LNCAP (cell line): Measurements from ENCODE around the gene IRX2.

Experiments
- TF ChIP-seq, protein P1 (sequence below): fragments of 450-650 bp; IDR thresholded peaks from 2 replicates; pipeline ENCODE4 v1.5.1; 2017; ENCODE audit warnings: mild to moderate bottlenecking

The IRX2 gene

DNA sequence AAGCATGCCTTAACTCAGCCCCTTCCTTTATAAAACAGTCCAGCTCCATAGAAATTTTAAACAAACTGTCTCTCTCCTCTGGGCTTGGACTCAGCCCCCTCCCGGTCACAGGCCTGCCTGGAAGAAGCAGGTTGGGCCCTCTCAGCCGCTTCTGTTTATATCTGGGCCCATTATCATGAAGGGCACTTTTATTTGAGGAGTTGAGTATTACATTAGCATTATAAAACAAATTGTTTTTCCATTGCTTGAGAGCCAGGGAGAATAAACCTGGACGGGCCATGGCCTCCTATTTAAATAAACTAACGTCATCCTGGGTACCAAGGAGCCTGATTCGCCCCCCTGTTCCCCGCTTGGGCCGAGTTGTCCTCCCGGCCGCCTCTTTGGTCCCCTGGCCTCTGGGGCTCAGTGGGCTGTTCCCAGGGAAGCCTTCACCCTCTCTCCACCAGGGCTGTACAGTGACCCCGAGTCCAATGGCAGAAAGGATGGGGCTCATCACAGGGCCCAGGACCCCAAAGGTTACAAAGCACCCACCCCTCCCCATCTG lies 13.2 kb downstream of the IRX2 start:
- TF ChIP-seq, protein P1, sequence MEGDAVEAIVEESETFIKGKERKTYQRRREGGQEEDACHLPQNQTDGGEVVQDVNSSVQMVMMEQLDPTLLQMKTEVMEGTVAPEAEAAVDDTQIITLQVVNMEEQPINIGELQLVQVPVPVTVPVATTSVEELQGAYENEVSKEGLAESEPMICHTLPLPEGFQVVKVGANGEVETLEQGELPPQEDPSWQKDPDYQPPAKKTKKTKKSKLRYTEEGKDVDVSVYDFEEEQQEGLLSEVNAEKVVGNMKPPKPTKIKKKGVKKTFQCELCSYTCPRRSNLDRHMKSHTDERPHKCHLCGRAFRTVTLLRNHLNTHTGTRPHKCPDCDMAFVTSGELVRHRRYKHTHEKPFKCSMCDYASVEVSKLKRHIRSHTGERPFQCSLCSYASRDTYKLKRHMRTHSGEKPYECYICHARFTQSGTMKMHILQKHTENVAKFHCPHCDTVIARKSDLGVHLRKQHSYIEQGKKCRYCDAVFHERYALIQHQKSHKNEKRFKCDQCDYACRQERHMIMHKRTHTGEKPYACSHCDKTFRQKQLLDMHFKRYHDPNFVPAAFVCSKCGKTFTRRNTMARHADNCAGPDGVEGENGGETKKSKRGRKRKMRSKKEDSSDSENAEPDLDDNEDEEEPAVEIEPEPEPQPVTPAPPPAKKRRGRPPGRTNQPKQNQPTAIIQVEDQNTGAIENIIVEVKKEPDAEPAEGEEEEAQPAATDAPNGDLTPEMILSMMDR = no peak

DNA sequence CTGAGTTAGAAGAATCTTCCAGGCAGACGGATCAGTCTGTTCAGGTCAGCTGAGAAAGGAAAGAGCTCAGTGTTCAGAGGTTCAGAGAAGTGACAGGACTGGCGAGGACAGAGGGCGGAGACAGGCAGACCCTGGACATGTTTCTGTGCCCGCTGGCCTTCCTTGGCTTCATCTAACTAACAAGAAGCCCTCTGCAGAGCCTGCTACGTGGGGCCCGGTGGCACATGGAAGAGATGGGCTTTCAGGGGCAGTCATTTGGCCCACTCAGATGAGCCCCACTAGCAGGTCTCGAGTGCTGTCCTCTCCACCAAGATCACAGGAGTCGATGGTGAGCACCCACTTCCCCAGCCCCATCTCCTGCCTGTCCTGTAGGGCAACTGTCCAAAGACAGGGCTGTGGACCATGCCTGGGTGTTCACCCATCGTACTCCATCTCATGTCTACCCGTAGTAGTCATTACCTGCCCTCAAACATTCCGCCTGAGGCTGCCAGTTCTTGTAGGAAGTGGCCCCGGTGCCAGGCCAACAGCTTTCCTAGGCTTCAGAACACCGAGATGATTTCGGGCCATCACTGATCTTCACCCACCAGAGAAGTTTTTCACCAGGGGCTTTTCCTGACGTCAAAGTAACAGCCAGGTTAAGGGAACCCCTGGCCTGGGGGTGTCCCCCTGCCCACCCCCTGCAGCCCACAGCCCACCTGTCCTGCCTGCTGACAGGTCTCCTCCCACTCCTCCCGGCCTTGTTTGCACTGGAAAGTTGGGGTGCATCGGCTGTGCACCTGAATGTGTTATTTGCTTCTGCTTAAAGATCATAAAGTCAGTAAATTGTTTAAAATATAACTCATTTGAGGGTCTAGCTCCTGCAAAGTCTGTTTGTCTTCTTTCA lies 14.0 kb downstream of the IRX2 start:
- TF ChIP-seq, protein P1 = no peak

DNA sequence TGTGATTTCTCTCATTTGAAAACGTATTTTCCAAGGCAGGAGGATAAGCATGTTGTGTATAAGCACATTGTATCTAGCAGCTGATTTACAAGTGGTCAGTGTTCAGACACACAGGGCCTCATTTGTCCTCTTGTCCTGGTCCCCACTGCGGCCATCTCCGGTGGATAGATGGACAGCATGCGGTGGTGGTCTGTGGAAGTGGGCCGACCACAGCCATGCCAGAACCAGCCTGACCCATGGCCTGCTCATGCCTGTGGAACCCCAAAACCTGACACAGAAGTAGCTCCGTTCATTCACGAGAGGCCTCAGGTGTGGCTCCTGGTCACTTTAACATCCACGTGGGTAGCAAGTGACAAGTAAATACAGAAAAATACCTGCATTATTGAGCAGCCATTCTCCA lies 14.6 kb downstream of the IRX2 start:
- TF ChIP-seq, protein P1 = no peak

DNA sequence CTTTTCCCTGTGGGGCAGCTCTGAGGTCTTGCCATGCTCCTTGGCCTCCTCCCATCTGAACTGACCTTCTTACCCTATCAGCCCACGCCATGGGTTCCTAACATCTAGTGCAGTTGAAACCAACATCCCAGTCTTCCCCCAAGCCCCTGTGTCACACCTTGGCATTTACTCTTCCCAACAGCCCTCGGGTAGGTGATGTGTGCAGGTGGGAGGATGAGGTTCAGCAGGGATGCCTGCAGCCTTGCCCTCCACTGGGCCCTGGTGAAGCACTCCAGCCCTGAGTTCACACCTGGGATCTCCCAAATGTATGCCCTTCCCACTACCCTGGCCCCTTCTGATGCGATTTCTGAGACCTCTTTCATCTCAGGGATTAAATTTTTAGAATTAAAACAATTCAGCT lies 15.5 kb downstream of the IRX2 start:
- TF ChIP-seq, protein P1 = no peak

DNA sequence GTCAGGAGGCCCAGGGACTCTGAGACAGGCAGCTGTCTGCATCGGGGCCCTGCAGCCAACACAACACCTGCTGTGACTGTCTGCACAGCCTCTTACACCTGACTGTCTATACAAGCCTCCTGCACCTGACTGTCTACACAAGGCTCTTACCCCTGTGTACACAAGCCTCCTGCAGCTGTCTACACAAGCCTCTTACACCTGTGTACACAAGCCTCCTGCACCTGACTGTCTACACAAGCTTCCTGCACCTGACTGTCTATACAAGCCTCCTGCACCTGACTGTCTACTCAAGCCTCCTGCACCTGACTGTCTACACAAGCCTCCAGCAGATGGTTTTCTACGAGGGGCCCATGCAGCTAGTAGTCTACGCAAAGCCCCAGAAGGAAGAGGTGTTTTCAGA lies 18.6 kb downstream of the IRX2 start:
- TF ChIP-seq, protein P1 = no peak

DNA sequence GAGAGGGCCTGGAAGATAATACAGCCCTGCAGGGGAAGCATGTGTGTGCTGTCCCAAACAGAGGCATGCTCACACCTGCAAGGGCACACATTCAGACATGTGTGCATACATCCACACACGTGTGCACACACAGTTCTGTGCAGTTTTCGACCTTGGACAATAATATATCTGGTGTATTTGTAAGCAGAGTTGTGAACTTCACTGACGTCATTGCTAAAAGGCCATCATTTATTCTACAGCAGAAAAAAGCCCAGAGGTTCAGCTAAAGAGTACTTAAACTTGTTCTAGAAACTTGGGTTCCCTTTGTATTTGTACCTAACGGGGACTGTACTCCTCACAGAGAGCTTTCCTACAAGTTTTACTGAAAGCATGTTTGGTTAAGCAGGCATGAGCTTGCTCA lies 19.5 kb downstream of the IRX2 start:
- TF ChIP-seq, protein P1 = no peak

DNA sequence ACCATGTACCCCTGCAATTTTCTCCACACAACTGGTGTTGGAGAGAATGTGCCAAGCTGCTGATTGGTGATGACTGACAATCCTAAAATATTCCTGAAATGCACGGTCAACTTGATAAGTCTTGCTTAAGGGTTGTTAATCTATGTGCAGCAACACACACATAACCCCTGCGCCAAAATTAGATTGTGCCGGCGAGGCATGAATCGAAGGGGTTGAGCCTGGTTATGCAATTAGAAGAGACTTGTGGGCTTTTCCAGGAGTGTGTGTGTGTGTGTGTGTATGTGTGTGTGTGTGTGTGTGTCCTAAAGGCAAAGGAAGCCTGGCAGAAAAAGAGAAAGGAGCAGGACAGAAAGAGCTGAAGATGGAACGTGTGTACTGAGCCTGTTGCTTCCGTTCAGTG lies 22.3 kb downstream of the IRX2 start:
- TF ChIP-seq, protein P1 = no peak
